Keratinocyte (primary cell): ENCODE measurements around the gene TMEM163.

Experiments used
- EZH2 ChIP-seq: IDR thresholded peaks from one replicate; pipeline ENCODE4 v1.6.1; 2012; ENCODE audit warnings: inconsistent platforms, mild to moderate bottlenecking, low read length, moderate library complexity
- TF ChIP-seq, protein P1 (sequence below), 3 experiments: IDR thresholded peaks in 1 of 3; conservative IDR thresholded peaks in 1 of 3; optimal IDR thresholded peaks in 1 of 3; 2 replicates in 2 of 3; 3 replicates in 1 of 3; pipeline versions ENCODE3 to v1.5.1; 2011; ENCODE audit warnings: low read length in 3 of 3, mild to moderate bottlenecking in 3 of 3, moderate library complexity in 2 of 3, control low read depth in 1 of 3, inconsistent platforms in 1 of 3; ENCODE audit not compliant: insufficient read depth in 2 of 3; ENCODE audit errors: extremely low read depth in 1 of 3

GRCh38 chr2:134663451-134664450 lies 55.0 kb downstream of the TMEM163 start:
- TF ChIP-seq EZH2, result no peak
- TF ChIP-seq, protein P1, sequence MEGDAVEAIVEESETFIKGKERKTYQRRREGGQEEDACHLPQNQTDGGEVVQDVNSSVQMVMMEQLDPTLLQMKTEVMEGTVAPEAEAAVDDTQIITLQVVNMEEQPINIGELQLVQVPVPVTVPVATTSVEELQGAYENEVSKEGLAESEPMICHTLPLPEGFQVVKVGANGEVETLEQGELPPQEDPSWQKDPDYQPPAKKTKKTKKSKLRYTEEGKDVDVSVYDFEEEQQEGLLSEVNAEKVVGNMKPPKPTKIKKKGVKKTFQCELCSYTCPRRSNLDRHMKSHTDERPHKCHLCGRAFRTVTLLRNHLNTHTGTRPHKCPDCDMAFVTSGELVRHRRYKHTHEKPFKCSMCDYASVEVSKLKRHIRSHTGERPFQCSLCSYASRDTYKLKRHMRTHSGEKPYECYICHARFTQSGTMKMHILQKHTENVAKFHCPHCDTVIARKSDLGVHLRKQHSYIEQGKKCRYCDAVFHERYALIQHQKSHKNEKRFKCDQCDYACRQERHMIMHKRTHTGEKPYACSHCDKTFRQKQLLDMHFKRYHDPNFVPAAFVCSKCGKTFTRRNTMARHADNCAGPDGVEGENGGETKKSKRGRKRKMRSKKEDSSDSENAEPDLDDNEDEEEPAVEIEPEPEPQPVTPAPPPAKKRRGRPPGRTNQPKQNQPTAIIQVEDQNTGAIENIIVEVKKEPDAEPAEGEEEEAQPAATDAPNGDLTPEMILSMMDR (optimal IDR thresholded peaks at IDR 0.05 in 1 of 3, IDR thresholded peaks at IDR 0.05 in 1 of 3, conservative IDR thresholded peaks at IDR 0.05 in 1 of 3; ENCODE audit: extremely low read depth in 1 of 3, insufficient read depth in 2 of 3, low read length in 3 of 3), result no peak
